ENCODE measurements around the gene KCNK6. TPM values are rescaled to one million over a fixed set of nuclear protein-coding genes. Genes with fewer than 3 reads are reported as not detected.

Gene KCNK6
- total and polyA plus RNA-seq, 10 of the 15 experiments (the other 5 are each of a cell fraction or from before 2014, with no cell fraction given), result 0.04 to 1.4 (median 1.1) TPM

- ChIA-PET RAD21 (ENCODE audit: unreplicated experiment) (no interaction called here), POLR2A (no interaction called here), SMC1A (ENCODE audit: uncharacterized antibody, unreplicated experiment) (no interaction called here), CTCF (no interaction called here)
- Histone ChIP-seq H4K20me1 (ENCODE audit: control insufficient read depth, insufficient read depth) (no peaks in the 10 kb centered on the region), H3K4me1 (ENCODE audit: control insufficient read depth, insufficient read depth, low read length) (no peaks in the 10 kb centered on the region), H2AFZ (ENCODE audit: control insufficient read depth, low read depth, low read length) (no peak overlapping the region), H3K27me3 (replicated peaks in 1 of 2; ENCODE audit: control insufficient read depth in 2 of 2, insufficient read depth in 2 of 2, low read length in 1 of 2) (no peaks in the 10 kb centered on the region; a peak in 1 of 4 replicates), H3K4me2 (ENCODE audit: control insufficient read depth, insufficient read depth) (no peak overlapping the region), H3K9me3 (replicated peaks; ENCODE audit: control insufficient read depth, insufficient read depth, low read length) (no peaks in the 10 kb centered on the region), H3K79me2 (ENCODE audit: control insufficient read depth, insufficient read depth, low read length) (no peaks in the 10 kb centered on the region), H3K27ac (ENCODE audit: control insufficient read depth, insufficient read depth) (no peak overlapping the region), H3K4me3 (no peak overlapping the region), H3K9ac (ENCODE audit: control insufficient read depth, insufficient read depth, low read length) (no peak overlapping the region), H3K36me3 (ENCODE audit: control insufficient read depth in 2 of 2, insufficient read depth in 2 of 2, low read length in 1 of 2) (no peaks in the 10 kb centered on the region; a peak in 1 of 4 replicates)
- ATAC-seq (no peak), FAIRE-seq (no peak), DNase-seq (ENCODE audit: low read depth, low spot score) (no peak)
- TF ChIP-seq KLF5 (IDR thresholded peaks at IDR 0.05; ENCODE audit: partially characterized antibody), result no peak
- TF ChIP-seq HDAC2 (IDR thresholded peaks at IDR 0.05), result no peak
- no peak for TF ChIP-seq ATF7 (IDR thresholded peaks at IDR 0.05; ENCODE audit: low read depth)
- TF ChIP-seq FOXM1 (IDR thresholded peaks at IDR 0.05; ENCODE audit: low read depth, low read length), result no peak
- TF ChIP-seq ZZZ3 (IDR thresholded peaks at IDR 0.05; ENCODE audit: control insufficient read depth, insufficient read length, low read depth), result no peak
- no peak for TF ChIP-seq ZBTB11 (CRISPR knock-in tag; IDR thresholded peaks at IDR 0.05)
- no peak for TF ChIP-seq ZSCAN29 (IDR thresholded peaks at IDR 0.05)
- no peak for TF ChIP-seq EED (IDR thresholded peaks at IDR 0.05; ENCODE audit: low read depth)
- TF ChIP-seq SMAD1 (IDR thresholded peaks at IDR 0.05; ENCODE audit: low read depth, partially characterized antibody), result no peak
- no peak for TF ChIP-seq JUNB (IDR thresholded peaks at IDR 0.05)
- no peak for TF ChIP-seq POLR2A (IDR thresholded peaks at IDR 0.05; ENCODE audit: low read depth, low read length)
- in situ Hi-C loops (cut with MboI) (no loop called here), intact Hi-C loops (cut with micrococcal nuclease; ENCODE audit: unreplicated experiment) (no loop called here)
- no TSS peak for BruUV-seq (replicated peaks)
- 73% methylated on average over 22 of the region's 22 CpGs for WGBS (ENCODE audit: insufficient coverage, insufficient replicate concordance, low lambda C conversion rate, missing lambda C conversion rate)
Observed at GRCh38 chr19:38326591-38326990, 6.9 kb downstream of the KCNK6 start.
